WI38 (cell line): ENCODE data around the gene RNASE8.

ENCODE experiments used
- H3K4me3 ChIP-seq: 2 replicates; pipeline ENCODE4 v1.5.1; 2011; ENCODE audit warnings: low read depth, mild to moderate bottlenecking, control low read depth, low read length
- TF ChIP-seq, protein P1 (sequence below): IDR thresholded peaks from 2 replicates; pipeline ENCODE4 v1.5.1; 2012; ENCODE audit warnings: low read depth, mild to moderate bottlenecking, control low read depth, low read length

The RNASE8 gene

DNA sequence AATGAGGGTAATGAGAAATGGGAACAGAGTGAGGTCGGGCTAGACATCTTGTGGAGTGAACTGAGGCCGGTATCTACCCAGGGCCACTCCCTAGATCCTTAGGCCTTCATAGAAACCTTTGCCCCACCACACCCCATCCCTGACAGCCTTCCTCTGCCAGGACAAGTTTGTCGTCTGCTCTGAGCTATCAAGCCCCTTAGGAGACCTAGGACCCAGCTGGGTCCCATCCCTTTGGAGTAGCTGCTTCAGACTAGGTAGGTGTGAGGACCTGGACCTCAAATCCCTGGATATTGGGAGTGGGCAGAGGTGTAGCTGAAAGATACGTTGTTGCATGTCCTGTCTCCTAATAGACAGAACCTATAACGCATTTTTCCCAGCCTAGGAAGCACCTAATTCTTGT is 43.3 kb downstream of the RNASE8 start, which contains the start of gene TMEM253:
Gene TMEM253, plus strand, starts transcription at position 136 of the 400 bp plus-strand sequence. CDS start 278 bp downstream, outside the sequence.
- no peak within 1 kb of the TSS for H3K4me3 ChIP-seq
- TF ChIP-seq, protein P1, sequence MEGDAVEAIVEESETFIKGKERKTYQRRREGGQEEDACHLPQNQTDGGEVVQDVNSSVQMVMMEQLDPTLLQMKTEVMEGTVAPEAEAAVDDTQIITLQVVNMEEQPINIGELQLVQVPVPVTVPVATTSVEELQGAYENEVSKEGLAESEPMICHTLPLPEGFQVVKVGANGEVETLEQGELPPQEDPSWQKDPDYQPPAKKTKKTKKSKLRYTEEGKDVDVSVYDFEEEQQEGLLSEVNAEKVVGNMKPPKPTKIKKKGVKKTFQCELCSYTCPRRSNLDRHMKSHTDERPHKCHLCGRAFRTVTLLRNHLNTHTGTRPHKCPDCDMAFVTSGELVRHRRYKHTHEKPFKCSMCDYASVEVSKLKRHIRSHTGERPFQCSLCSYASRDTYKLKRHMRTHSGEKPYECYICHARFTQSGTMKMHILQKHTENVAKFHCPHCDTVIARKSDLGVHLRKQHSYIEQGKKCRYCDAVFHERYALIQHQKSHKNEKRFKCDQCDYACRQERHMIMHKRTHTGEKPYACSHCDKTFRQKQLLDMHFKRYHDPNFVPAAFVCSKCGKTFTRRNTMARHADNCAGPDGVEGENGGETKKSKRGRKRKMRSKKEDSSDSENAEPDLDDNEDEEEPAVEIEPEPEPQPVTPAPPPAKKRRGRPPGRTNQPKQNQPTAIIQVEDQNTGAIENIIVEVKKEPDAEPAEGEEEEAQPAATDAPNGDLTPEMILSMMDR, result no peak

GRCh38 chr14:21101802-21102413 is 44.3 kb downstream of the RNASE8 start:
- TF ChIP-seq, protein P1, result no peak
- no peak overlapping the region for H3K4me3 ChIP-seq

DNA sequence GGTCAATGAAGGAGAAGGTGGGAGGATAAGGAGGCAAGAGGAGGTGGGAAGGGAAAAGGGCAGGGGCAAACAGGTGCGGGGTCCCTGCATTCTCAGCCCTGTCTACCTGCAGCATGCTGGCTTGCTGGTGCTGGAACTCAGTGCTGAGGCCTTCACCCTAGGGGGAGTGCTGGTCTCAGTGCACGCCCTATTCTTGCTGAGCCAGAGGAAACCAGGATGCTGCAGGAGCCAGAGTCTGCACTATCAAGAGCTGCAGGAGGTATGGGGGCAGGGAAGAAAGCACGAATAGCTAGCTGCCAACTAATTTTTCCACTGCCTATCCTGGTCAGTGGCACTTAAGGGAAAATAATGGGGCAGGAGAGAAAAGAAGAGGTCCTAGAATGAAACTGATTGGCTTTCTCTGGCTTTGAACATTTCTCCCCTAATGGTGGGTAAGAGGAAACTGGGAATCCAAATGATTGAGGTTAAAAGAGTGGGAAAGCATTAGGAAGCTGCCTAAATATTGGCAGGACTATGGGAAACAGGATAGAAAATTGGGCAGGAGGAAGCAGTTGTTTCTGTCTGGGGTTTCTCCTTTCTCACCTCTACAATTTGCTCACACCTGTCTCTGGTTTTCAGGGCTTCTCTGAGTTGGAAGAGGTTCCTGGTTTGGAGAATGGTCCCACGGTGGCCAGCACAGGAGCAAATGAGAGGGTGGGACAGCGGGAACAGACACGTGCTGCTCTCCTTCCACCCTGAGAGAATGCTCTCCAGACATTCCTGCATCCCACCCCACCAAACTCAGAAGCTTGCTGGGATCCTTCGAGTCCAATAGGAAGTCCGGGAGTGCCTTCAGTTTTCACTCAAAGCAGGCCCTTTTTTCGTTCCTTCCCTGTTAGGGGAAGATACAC is 45.1 kb downstream of the RNASE8 start:
- TF ChIP-seq, protein P1, result no peak
- peak overlapping the region; percentile 70 for H3K4me3 ChIP-seq

GRCh38 chr14:21103411-21103709 is 45.7 kb downstream of the RNASE8 start:
- peak overlapping the region; percentile 70 for H3K4me3 ChIP-seq
- TF ChIP-seq, protein P1, result no peak

- TF ChIP-seq, protein P1, result peak; percentile 66
- peak overlapping the region; percentile 70 for H3K4me3 ChIP-seq
Measured at GRCh38 chr14:21103710-21104447, 46.3 kb downstream of the RNASE8 start.

- H3K4me3 ChIP-seq, result peak overlapping the region; percentile 70
- TF ChIP-seq, protein P1, result peak; percentile 99
Measured at GRCh38 chr14:21104448-21105060, 46.9 kb downstream of the RNASE8 start.
